ENCODE data around the gene PITPNB.

The PITPNB gene

GRCh38 chr22:27918341-27919221, 475 bp downstream of the PITPNB start:
- no peak for DNase-seq

- DNase-seq, result no peak
Observed at GRCh38 chr22:27915986-27916385, 3.1 kb downstream of the PITPNB start.

- DNase-seq, result no peak
Observed at GRCh38 chr22:27913162-27913741, 5.8 kb downstream of the PITPNB start.

GRCh38 chr22:27912101-27912500, 7.0 kb downstream of the PITPNB start:
- no peak for DNase-seq

- no peak for DNase-seq
Observed at GRCh38 chr22:27911330-27911729, 7.7 kb downstream of the PITPNB start.

GRCh38 chr22:27906241-27906640, 12.8 kb downstream of the PITPNB start:
- no peak for DNase-seq

- DNase-seq, result no peak
Observed at GRCh38 chr22:27905653-27906052, 13.4 kb downstream of the PITPNB start.

- DNase-seq, result no peak
Observed at GRCh38 chr22:27903805-27904473, 15.1 kb downstream of the PITPNB start.

GRCh38 chr22:27900153-27900552, 18.9 kb downstream of the PITPNB start:
- no peak for DNase-seq

GRCh38 chr22:27896245-27896644, 22.8 kb downstream of the PITPNB start:
- no peak for DNase-seq

GRCh38 chr22:27895600-27895999, 23.5 kb downstream of the PITPNB start:
- no peak for DNase-seq

GRCh38 chr22:27892811-27893210, 26.2 kb downstream of the PITPNB start:
- no peak for DNase-seq

GRCh38 chr22:27892064-27892463, 27.0 kb downstream of the PITPNB start:
- no peak for DNase-seq

- DNase-seq, result no peak
Observed at GRCh38 chr22:27888310-27888709, 30.7 kb downstream of the PITPNB start.

GRCh38 chr22:27886843-27887151, 32.3 kb downstream of the PITPNB start:
- DNase-seq, result no peak

GRCh38 chr22:27885977-27886842, 32.8 kb downstream of the PITPNB start:
- DNase-seq, result peak; percentile 14

- no peak for DNase-seq
Observed at GRCh38 chr22:27883656-27884350, 35.3 kb downstream of the PITPNB start.

GRCh38 chr22:27882507-27883290, 36.4 kb downstream of the PITPNB start:
- no peak for DNase-seq

GRCh38 chr22:27881421-27881820, 37.6 kb downstream of the PITPNB start:
- no peak for DNase-seq

- no peak for DNase-seq
Observed at GRCh38 chr22:27880778-27881394, 38.2 kb downstream of the PITPNB start.

GRCh38 chr22:27879923-27880322, 39.1 kb downstream of the PITPNB start:
- no peak for DNase-seq
